Central memory CD8-positive, alpha-beta T cell (primary cell): Measurements from ENCODE around the gene MACROD1.

Experiments
- ATAC-seq: fragments of 150-1000 bp; cut with Tn5 transposase; replicated peaks from 2 replicates; pipeline ENCODE4 v1.10.0; 2022; ENCODE audit warnings: mild to moderate bottlenecking, moderate FRiP score, moderate number of reproducible peaks; ENCODE audit not compliant: poor library complexity, severe bottlenecking; ENCODE audit errors: extremely low read depth
- DNase-seq, 2 donors: peaks; one replicate each; pipeline ENCODE4 v3.0.0; 2021; ENCODE audit warnings: low spot score in 2 of 2
- H3K27ac Mint-ChIP-seq: one replicate; pipeline ENCODE4 v1.8.0; 2022; ENCODE audit warnings: low read depth, mild to moderate bottlenecking, moderate library complexity, mixed read lengths
- H3K27me3 Mint-ChIP-seq: one replicate; pipeline ENCODE4 v1.8.0; 2022; ENCODE audit warnings: mixed read lengths
- H3K36me3 Mint-ChIP-seq: one replicate; pipeline ENCODE4 v1.8.0; 2022; ENCODE audit warnings: mild to moderate bottlenecking, moderate library complexity, mixed read lengths; ENCODE audit not compliant: insufficient read depth
- H3K4me1 Mint-ChIP-seq: one replicate; pipeline ENCODE4 v1.8.0; 2022; ENCODE audit warnings: mixed read lengths
- H3K4me3 Mint-ChIP-seq: one replicate; pipeline ENCODE4 v1.8.0; 2022; ENCODE audit warnings: mild to moderate bottlenecking, moderate library complexity, mixed read lengths
- H3K9me3 Mint-ChIP-seq: one replicate; pipeline ENCODE4 v1.8.0; 2022; ENCODE audit warnings: mixed read lengths

Gene MACROD1

GRCh38 chr11:64000026-64000739 is 165.7 kb downstream of the MACROD1 start:
- DNase-seq, result peak; percentile 60 to 62
- peak overlapping the region; percentile 65 for H3K4me3 Mint-ChIP-seq
- no peaks in the 10 kb centered on the region for H3K9me3 Mint-ChIP-seq
- H3K27ac Mint-ChIP-seq, result no peak overlapping the region
- H3K27me3 Mint-ChIP-seq, result peaks cover under 1% of the 10 kb centered on the region
- H3K36me3 Mint-ChIP-seq, result peaks cover 19% of the 10 kb centered on the region
- peak; percentile 80 for ATAC-seq
- H3K4me1 Mint-ChIP-seq, result peaks cover 18% of the 10 kb centered on the region

- peak overlapping the region; percentile 65 for H3K4me3 Mint-ChIP-seq
- peaks cover 23% of the 10 kb centered on the region for H3K4me1 Mint-ChIP-seq
- H3K9me3 Mint-ChIP-seq, result no peaks in the 10 kb centered on the region
- ATAC-seq (peak; percentile 49), DNase-seq (peak in 1 of 2 donors; percentile 33)
- H3K27me3 Mint-ChIP-seq, result no peaks in the 10 kb centered on the region
- H3K36me3 Mint-ChIP-seq, result peaks cover 25% of the 10 kb centered on the region
- no peak overlapping the region for H3K27ac Mint-ChIP-seq
These were observed 166.4 kb downstream of the MACROD1 start for GRCh38 chr11:63999349-64000025.

- DNase-seq (no peak), ATAC-seq (no peak)
- peaks cover 28% of the 10 kb centered on the region for H3K4me1 Mint-ChIP-seq
- H3K27ac Mint-ChIP-seq, result peak overlapping the region; percentile 72
- H3K9me3 Mint-ChIP-seq, result no peaks in the 10 kb centered on the region
- H3K36me3 Mint-ChIP-seq, result peaks cover 27% of the 10 kb centered on the region
- peak overlapping the region; percentile 41 for H3K4me3 Mint-ChIP-seq
- H3K27me3 Mint-ChIP-seq, result no peaks in the 10 kb centered on the region
These were observed 167.2 kb downstream of the MACROD1 start for GRCh38 chr11:63998558-63999348.

GRCh38 chr11:63997801-63998337 is 168.0 kb downstream of the MACROD1 start:
- peaks cover 31% of the 10 kb centered on the region for H3K36me3 Mint-ChIP-seq
- H3K27me3 Mint-ChIP-seq, result no peaks in the 10 kb centered on the region
- H3K27ac Mint-ChIP-seq, result peak overlapping the region; percentile 72
- ATAC-seq (no peak), DNase-seq (no peak)
- H3K4me3 Mint-ChIP-seq, result peak overlapping the region; percentile 41
- H3K9me3 Mint-ChIP-seq, result no peaks in the 10 kb centered on the region
- H3K4me1 Mint-ChIP-seq, result peaks cover 35% of the 10 kb centered on the region

GRCh38 chr11:63997104-63997700 is 168.7 kb downstream of the MACROD1 start:
- no peaks in the 10 kb centered on the region for H3K9me3 Mint-ChIP-seq
- peaks cover 33% of the 10 kb centered on the region for H3K36me3 Mint-ChIP-seq
- H3K27me3 Mint-ChIP-seq, result no peaks in the 10 kb centered on the region
- peak overlapping the region; percentile 72 for H3K27ac Mint-ChIP-seq
- no peak for DNase-seq
- no peak overlapping the region for H3K4me3 Mint-ChIP-seq
- peaks cover 36% of the 10 kb centered on the region for H3K4me1 Mint-ChIP-seq
- no peak for ATAC-seq

GRCh38 chr11:63996512-63996911 is 169.4 kb downstream of the MACROD1 start:
- H3K27ac Mint-ChIP-seq, result no peak overlapping the region
- no peak overlapping the region for H3K4me3 Mint-ChIP-seq
- H3K36me3 Mint-ChIP-seq, result peaks cover 39% of the 10 kb centered on the region
- no peak for DNase-seq
- H3K4me1 Mint-ChIP-seq, result peaks cover 40% of the 10 kb centered on the region
- no peak for ATAC-seq
- no peaks in the 10 kb centered on the region for H3K27me3 Mint-ChIP-seq
- H3K9me3 Mint-ChIP-seq, result no peaks in the 10 kb centered on the region

GRCh38 chr11:63993993-63994392 is 171.9 kb downstream of the MACROD1 start:
- H3K27ac Mint-ChIP-seq, result no peak overlapping the region
- no peaks in the 10 kb centered on the region for H3K9me3 Mint-ChIP-seq
- DNase-seq (no peak), ATAC-seq (no peak)
- H3K36me3 Mint-ChIP-seq, result peaks cover 60% of the 10 kb centered on the region
- peaks cover 42% of the 10 kb centered on the region for H3K4me1 Mint-ChIP-seq
- no peaks in the 10 kb centered on the region for H3K27me3 Mint-ChIP-seq
- H3K4me3 Mint-ChIP-seq, result no peak overlapping the region

GRCh38 chr11:63993100-63993499 is 172.8 kb downstream of the MACROD1 start:
- no peak for DNase-seq
- Mint-ChIP-seq H3K27me3 (no peaks in the 10 kb centered on the region), H3K4me3 (no peak overlapping the region), H3K27ac (no peak overlapping the region), H3K36me3 (peaks cover 64% of the 10 kb centered on the region), H3K4me1 (peaks cover 44% of the 10 kb centered on the region), H3K9me3 (no peaks in the 10 kb centered on the region)
- no peak for ATAC-seq

GRCh38 chr11:63991558-63991957 is 174.4 kb downstream of the MACROD1 start:
- Mint-ChIP-seq H3K27ac (no peak overlapping the region), H3K4me1 (peaks cover 40% of the 10 kb centered on the region)

GRCh38 chr11:63986932-63987513 is 178.9 kb downstream of the MACROD1 start:
- Mint-ChIP-seq H3K4me3 (peak overlapping the region; percentile 99), H3K9me3 (no peaks in the 10 kb centered on the region), H3K36me3 (peaks cover 41% of the 10 kb centered on the region), H3K27me3 (no peaks in the 10 kb centered on the region), H3K27ac (no peak overlapping the region), H3K4me1 (peaks cover 36% of the 10 kb centered on the region)
- ATAC-seq, result no peak
- DNase-seq, result no peak

More at GRCh38 chr11:63991558-63991957, 174.4 kb downstream of the MACROD1 start:
- ATAC-seq, result no peak
- H3K9me3 Mint-ChIP-seq, result no peaks in the 10 kb centered on the region
- H3K4me3 Mint-ChIP-seq, result no peak overlapping the region
- no peak for DNase-seq
- H3K27me3 Mint-ChIP-seq, result no peaks in the 10 kb centered on the region
- peaks cover 54% of the 10 kb centered on the region for H3K36me3 Mint-ChIP-seq

- H3K9me3 Mint-ChIP-seq, result no peaks in the 10 kb centered on the region
- peak within 1 kb of the TSS; percentile 100 for H3K27ac Mint-ChIP-seq
- H3K4me1 Mint-ChIP-seq, result peaks cover 30% of the 10 kb centered on the region
- peak; percentile 87 for ATAC-seq
- H3K27me3 Mint-ChIP-seq, result no peaks in the 10 kb centered on the region
- H3K4me3 Mint-ChIP-seq, result peak within 1 kb of the TSS; percentile 99
- peak; percentile 63 to 71 for DNase-seq
- peaks cover 37% of the 10 kb centered on the region for H3K36me3 Mint-ChIP-seq
These were observed 179.6 kb downstream of the MACROD1 start, which contains the start of gene OTUB1 for GRCh38 chr11:63986156-63986931. Gene OTUB1, plus strand, starts transcription at chr11:63986438. Its CDS starts 19 bp downstream, at chr11:63986457.
